ENCODE results near the gene SPAG16.

GRCh38 chr2:214196260-214196659 lies 912.0 kb downstream of the SPAG16 start:
- TF ChIP-seq CTCF (IDR thresholded peaks at IDR 0.05; ENCODE audit: insufficient read depth, low read length), result no peak
- TF ChIP-seq POLR2AphosphoS5 (IDR thresholded peaks at IDR 0.05; ENCODE audit: low read depth), result no peak
- no peak for TF ChIP-seq REST (IDR thresholded peaks at IDR 0.05; ENCODE audit: insufficient replicate concordance, low read depth)
- no peak for TF ChIP-seq GABPA (IDR thresholded peaks at IDR 0.05; ENCODE audit: low read depth)

All from HL-60 (cell line).